ENCODE results near the gene MAST4.

GRCh38 chr5:66739951-66740350 lies 143.8 kb downstream of the MAST4 start:
- TF ChIP-seq CTCF (optimal IDR thresholded peaks at IDR 0.05 in 1 of 3, IDR thresholded peaks at IDR 0.05 in 1 of 3, conservative IDR thresholded peaks at IDR 0.05 in 1 of 3; ENCODE audit: extremely low read depth in 1 of 3, insufficient read depth in 2 of 3, low read length in 3 of 3) (no peak), EZH2 (IDR thresholded peaks at IDR 0.05; ENCODE audit: low read length) (no peak)

Data from keratinocyte (primary cell).